Stimulated activated CD4-positive, alpha-beta T cell treated with anti-CD3 and anti-CD28 coated beads, Interleukin-1b, Interleukin-23, amount 100 ng/mL, for 4 hours (primary cell): ENCODE measurements around the gene IRX2.

Experiments used
- DNase-seq, 2 donors: peaks; one replicate each; pipeline ENCODE4 v3.0.0-alpha.2; 2020; ENCODE audit warnings: low read depth in 2 of 2

The IRX2 gene

DNA sequence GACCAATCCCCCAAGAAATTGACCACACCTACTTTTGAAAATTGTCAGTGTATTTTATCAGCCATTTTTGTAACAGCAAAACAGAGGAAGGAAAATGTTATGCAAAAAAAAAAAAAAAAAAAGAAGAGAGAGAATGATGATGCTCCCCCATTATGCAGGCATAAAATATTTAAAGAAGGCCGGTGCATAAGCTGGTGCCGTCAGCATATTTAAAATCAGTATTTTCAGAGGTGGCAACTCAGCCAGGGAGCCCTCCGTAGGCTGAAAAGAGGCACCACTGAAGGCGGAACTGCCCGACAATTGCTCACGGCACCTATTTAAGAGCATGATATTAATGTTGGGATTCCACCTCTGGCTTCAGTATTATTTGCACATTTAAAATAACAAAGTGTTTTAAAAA, 33.4 kb downstream of the IRX2 start:
- DNase-seq, result no peak

DNA sequence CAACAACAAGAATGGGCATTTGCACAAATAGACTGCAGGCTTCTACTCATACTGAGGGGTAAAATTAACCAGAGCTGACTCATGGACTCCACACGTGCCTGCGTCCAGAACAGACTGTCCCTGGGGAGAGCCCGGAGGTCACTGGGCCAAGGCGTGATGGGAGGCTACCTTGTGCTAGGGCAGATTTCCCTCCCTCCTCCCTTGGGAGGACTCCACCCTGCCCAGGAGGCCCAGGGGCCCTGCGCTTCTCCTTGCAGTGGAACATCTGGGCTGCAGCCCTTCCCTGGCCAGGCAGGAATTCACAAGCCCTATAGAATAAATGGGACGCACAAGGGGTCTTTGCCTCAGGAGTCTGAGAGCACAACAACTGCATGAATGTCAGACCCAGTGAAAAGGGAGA, 35.6 kb downstream of the IRX2 start:
- DNase-seq, result no peak

DNA sequence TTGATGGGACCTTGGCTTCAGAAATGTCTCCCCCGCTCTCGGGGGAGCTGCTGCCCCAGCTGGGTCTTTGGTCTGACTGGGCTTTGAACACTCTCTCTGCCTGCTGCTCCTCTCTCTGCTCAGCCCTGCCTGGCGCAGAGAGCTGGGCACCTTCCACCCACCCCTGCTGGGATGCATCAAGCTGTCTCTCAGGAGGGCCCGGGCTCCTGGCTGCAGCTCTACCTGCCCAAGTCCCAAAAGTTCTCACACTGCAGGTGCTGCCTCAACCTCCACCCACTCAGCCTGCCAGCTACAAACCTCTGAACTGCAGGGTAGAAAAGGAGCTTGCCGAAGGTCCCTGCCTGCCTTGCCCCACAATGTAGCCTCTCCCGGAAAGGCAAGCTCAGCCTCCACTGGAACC, 36.7 kb downstream of the IRX2 start:
- DNase-seq, result no peak

DNA sequence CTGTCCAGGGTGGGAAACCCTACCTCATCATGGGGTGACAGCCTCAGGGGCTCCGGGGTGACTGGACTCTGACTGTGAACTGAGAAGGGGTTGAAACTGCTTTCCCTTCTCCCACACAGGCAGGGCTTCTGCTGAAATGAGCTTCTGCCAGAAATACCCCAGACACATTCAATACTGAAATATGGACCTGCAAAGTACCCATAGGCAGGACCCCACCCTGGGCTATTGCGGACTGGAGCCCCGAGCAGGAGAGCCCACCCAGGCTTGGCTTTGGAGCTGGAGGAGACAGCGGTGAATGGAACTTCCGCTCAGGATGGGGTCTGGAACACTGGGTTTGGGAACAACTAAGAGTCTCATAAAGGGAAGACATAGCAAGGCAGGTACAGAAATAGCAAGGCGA, 37.5 kb downstream of the IRX2 start:
- no peak for DNase-seq

GRCh38 chr5:2711446-2712425, 39.7 kb downstream of the IRX2 start:
- no peak for DNase-seq

DNA sequence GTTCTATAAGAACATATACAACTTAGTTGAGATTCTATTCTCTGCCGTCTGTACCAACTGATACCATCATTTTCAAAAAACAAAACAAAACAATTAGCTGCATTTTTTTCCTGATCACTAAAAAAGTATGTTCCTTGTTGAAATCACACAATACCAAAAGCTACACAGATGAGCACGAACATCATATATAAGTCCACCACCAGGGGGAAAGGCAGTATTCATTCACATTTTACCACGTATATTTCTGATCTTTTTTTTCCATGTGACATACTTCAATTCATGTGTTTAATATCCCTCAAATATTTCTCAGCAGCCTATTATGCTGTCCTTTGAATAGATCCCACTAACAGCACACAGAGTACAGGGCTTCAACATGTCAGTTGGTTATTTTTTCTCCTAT, 40.6 kb downstream of the IRX2 start:
- no peak for DNase-seq

GRCh38 chr5:2709976-2710689, 41.3 kb downstream of the IRX2 start:
- no peak for DNase-seq

GRCh38 chr5:2708751-2709150, 42.7 kb downstream of the IRX2 start:
- no peak for DNase-seq

- DNase-seq, result no peak
Observed at GRCh38 chr5:2708132-2708531, 43.3 kb downstream of the IRX2 start.

DNA sequence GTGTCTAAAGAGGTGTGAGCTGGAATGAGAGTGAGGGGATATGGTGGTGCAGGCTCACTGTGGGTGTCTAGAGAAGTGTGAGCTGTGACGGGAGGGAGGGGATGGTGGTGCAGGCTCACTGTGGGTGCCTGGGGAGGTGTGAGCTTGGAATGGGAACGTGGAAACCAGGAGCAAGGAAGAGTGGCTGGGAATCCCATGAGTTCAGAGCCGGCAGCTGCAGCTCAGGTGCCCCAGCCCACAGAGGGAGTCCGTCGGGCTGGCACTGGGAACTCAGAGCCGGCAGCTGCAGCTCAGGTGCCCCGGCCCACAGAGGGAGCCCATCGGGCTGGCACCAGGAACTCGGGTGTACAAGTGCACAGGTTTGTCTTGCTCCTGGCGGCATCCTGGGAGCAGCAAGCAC, 45.6 kb downstream of the IRX2 start:
- no peak for DNase-seq

- no peak for DNase-seq
Observed at GRCh38 chr5:2704806-2705645, 46.5 kb downstream of the IRX2 start.

GRCh38 chr5:2704111-2704510, 47.4 kb downstream of the IRX2 start:
- DNase-seq, result no peak

GRCh38 chr5:2703615-2704014, 47.9 kb downstream of the IRX2 start:
- DNase-seq, result no peak

DNA sequence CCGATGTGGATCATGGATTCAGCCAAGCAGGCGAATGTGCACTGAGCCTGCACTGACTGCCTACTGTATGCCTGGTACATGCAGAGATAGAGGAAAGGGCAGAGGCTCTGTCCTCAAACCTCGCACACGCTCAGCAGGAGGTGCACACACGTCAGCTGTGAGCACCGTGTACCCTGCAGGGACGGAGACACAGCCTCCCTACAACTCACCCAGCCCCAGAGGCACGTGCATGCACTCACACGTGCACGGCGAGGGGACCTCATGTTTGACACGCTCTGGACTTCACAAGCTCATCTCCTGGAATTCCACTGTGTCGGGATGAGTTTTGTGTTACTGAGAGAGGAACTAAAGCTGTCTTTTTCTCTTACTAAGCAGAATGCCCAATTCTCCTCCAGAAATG, 48.4 kb downstream of the IRX2 start:
- DNase-seq, result no peak

GRCh38 chr5:2702096-2702879, 49.2 kb downstream of the IRX2 start:
- no peak for DNase-seq

DNA sequence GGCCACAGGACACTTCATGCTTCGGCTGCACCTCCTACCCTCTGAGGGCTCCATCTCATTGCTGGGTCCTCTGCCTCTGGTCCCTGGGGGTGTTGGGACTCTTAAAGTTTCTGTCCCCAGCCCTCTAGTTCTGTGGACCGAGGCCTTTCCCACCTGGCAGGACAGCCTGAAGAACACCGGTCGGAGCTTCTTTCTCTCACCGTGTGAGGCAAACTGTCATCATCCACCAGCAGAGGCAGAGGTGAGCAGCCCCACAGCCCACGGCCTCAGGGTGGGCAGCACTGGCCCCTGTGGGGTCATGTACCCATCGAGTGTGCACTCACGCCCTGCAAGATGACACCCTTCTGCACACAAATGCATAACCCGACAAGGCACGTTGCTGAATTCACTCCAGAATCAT, 49.9 kb downstream of the IRX2 start:
- DNase-seq, result no peak

DNA sequence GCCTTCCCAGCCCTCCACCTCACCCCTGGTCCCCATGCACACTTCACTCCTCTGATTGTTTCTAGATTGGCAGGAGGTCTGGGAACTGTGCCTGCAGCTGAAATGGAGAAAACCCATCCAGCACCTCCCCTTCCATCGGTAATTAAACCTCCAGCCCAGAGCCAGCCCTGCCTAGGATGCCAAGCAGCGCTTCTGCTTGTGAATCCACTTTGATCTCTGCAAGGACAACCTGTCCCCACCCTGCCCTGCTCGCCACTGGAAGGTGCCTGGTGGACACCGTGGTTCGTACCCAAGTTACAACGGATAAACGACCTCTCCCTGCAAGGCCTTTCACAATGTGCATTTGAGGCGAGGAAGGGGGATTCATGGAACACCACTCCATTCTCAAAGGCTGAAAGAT, 50.6 kb downstream of the IRX2 start:
- no peak for DNase-seq

DNA sequence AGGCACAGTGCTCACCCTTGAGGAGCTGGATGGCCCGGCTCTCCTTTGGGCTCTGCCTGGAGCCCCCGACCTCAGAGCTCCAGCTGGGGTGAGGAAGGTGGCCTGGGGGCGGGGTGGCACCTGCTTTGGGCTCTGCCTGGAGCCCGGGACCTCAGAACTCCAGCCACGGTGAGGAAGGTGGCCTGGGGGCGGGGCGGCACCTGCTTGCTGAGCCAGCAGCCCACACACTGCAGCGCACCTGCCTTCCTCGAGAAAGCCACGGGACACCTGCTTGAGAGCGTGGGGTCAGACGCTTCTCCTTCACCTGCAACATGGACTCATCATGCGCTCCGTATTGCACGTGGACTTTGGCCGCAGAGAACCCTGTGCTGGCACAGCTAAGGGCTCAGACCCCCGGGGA, 51.8 kb downstream of the IRX2 start:
- DNase-seq, result no peak

DNA sequence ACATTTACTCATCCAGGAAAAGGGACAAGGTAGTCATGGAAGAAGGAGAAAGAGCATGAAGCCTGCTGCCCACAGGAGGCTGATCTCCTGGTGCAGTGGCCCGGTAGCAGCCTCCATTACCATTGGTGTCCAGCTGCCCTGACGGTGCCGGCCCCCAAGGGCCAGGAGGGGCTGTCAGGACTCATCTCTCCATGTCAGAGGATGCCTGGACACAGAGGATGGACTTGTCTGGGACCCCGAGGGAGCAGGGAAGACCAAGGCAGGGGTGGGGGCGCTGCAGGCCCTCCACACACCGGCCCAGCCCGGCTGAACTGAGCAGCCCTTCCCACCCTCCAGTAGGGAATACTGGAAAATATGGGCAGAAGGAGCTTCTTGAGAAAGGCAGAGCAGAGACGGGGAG, 52.2 kb downstream of the IRX2 start:
- no peak for DNase-seq

GRCh38 chr5:2698581-2698980, 52.9 kb downstream of the IRX2 start:
- DNase-seq, result no peak

DNA sequence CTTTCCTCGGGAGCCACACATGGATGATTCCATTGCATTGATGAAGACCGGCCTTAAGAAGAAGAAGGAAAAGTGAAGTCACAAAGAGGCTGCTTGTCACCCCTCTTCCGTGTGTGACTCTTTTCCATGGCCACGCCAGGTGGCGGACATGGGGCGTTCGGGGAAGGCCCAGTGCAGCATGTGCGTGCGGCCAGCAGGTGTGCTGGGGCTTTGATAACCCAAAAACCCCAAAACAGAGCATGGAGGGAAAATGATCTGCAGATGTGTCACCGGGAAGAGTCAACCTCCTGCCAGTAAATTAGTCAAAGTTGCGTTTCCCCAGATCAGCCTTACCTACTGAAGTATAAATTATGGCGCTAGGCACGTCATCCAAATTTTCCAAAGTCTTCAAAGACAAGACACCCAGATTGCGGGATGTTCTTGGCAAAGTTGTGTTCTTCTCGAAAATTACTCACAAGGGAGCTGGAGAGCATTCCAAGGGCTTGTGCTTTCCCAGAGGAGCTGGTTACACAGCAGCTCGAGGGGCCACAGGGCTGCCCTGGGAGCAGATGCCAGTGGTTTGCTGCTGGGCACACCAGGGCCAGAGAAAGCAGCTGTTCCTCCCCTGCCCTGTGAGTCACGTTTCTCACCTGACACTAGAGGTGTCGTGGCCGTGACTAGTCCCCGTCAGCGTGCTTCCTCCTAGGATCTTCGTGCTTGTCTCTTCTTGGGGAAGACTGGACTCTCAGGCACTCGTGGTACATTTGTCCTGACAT, 53.9 kb downstream of the IRX2 start:
- DNase-seq, result no peak
